OCI-LY7 (cell line): Measurements from ENCODE around the gene SF3A1.

Experiments used
- CTCF ChIP-seq: fragments of 200-600 bp; sonication (generic); conservative IDR thresholded peaks from 2 replicates; pipeline ENCODE4 v1.5.1; 2014; ENCODE audit warnings: mild to moderate bottlenecking, antibody characterized with exemption, low read length, moderate library complexity, mixed read lengths
- EZH2phosphoT487 ChIP-seq: fragments of 200-600 bp; sonication (generic); IDR thresholded peaks from 2 replicates; pipeline ENCODE4 v1.6.1; 2018; ENCODE audit warnings: low read depth, borderline replicate concordance, mild to moderate bottlenecking, mixed run types, antibody characterized with exemption, low read length, moderate library complexity, mixed read lengths

- no peak for TF ChIP-seq CTCF
- no peak for TF ChIP-seq EZH2phosphoT487
Measured at GRCh38 chr22:30393322-30393680, 36.6 kb upstream of the SF3A1 start.
